A673 (cell line): ENCODE data around the gene NEB. TPM values are rescaled to one million over a fixed set of nuclear protein-coding genes. Genes with fewer than 3 reads are reported as not detected.

Source experiments
- BruUV-seq: library from RNA; stranded (reverse); fragments of 400-500 nt; replicated peaks from 2 replicates; lab custom pipeline; 2021; lab: Mats Ljungman, UMichigan
- CTCF ChIA-PET: fragments of 300-600 bp; sonication (Branson Sonifier 250); formaldehyde crosslinking; loops from one replicate; lab custom pipeline; 2022; ENCODE audit warnings: antibody characterized with exemption; lab: Charles Lee
- POLR2A ChIA-PET: fragments of 300-600 bp; sonication (Branson Sonifier 250); formaldehyde crosslinking; loops from one replicate; lab custom pipeline; 2022; ENCODE audit warnings: antibody characterized with exemption; ENCODE audit not compliant: low non-redundant PET; lab: Charles Lee
- DNase-seq: peaks from one replicate; pipeline ENCODE4 v3.0.0-alpha.2; 2015; ENCODE audit warnings: low spot score
- H3K27ac ChIP-seq: fragments of 200-600 bp; sonication (generic); 2 replicates; pipeline ENCODE4 v1.5.1; 2016; ENCODE audit warnings: mixed run types, low read depth, mild to moderate bottlenecking, mixed read lengths, antibody characterized with exemption, low read length; ENCODE audit not compliant: poor library complexity, severe bottlenecking
- H3K27me3 ChIP-seq: fragments of 200-600 bp; sonication (generic); replicated peaks from 2 replicates; pipeline ENCODE4 v1.6.1; 2017; ENCODE audit warnings: mixed run types, low read depth, mild to moderate bottlenecking, mixed read lengths, antibody characterized with exemption, low read length; ENCODE audit not compliant: insufficient read depth, poor library complexity
- H3K36me3 ChIP-seq: fragments of 200-600 bp; sonication (generic); 2 replicates; pipeline ENCODE4 v1.6.1; 2016; ENCODE audit warnings: mixed run types, mild to moderate bottlenecking, mixed read lengths, antibody characterized with exemption, low read length; ENCODE audit not compliant: insufficient read depth, poor library complexity, severe bottlenecking
- H3K4me1 ChIP-seq: fragments of 200-600 bp; sonication (generic); 2 replicates; pipeline ENCODE4 v1.6.1; 2017; ENCODE audit warnings: mixed run types, mild to moderate bottlenecking, mixed read lengths, antibody characterized with exemption, low read length; ENCODE audit not compliant: insufficient read depth, poor library complexity, severe bottlenecking
- H3K4me3 ChIP-seq: fragments of 200-600 bp; sonication (generic); 2 replicates; pipeline ENCODE4 v1.5.1; 2016; ENCODE audit warnings: low read depth, mixed run types, mild to moderate bottlenecking, mixed read lengths, low read length; ENCODE audit not compliant: poor library complexity, severe bottlenecking
- H3K9me3 ChIP-seq: fragments of 200-600 bp; sonication (generic); 2 replicates; pipeline ENCODE4 v1.6.1; 2016; ENCODE audit warnings: mixed run types, low read depth, mild to moderate bottlenecking, mixed read lengths, antibody characterized with exemption, low read length; ENCODE audit not compliant: poor library complexity, severe bottlenecking
- CTCF ChIP-seq: fragments of 300-800, 200-600 bp; sonication (generic); conservative IDR thresholded peaks from 2 replicates; pipeline ENCODE4 v1.5.1; 2017; ENCODE audit warnings: low read depth, mild to moderate bottlenecking, antibody characterized with exemption, low read length, moderate library complexity, mixed read lengths
- EZH2 ChIP-seq: fragments of 200-600 bp; sonication (generic); IDR thresholded peaks from 2 replicates; pipeline ENCODE4 v1.6.1; 2017; ENCODE audit warnings: borderline replicate concordance, low read depth, mild to moderate bottlenecking, mixed read lengths, antibody characterized with exemption, low read length; ENCODE audit not compliant: poor library complexity, severe bottlenecking
- intact Hi-C: fragments of 100-400 bp; cut with micrococcal nuclease; formaldehyde crosslinking; loops from one replicate; pipeline ENCODE4 v1.10.0; 2022; ENCODE audit not compliant: unreplicated experiment
- total RNA-seq: library from RNA; stranded (reverse); gene quantifications from 2 replicates; pipeline ENCODE4 v1.2.3, GENCODE V29; 2021

NEB gene
- total RNA-seq, 1 experiment from 2014 or later, result 7.0 TPM

- CTCF ChIA-PET, result no interaction called here
Measured at GRCh38 chr2:151774506-151774905, 40.2 kb upstream of the NEB start.

GRCh38 chr2:151771599-151772358 lies 37.5 kb upstream of the NEB start:
- BruUV-seq, result no TSS peak
- H3K4me1 ChIP-seq, result peaks cover 32% of the 10 kb centered on the region
- TF ChIP-seq CTCF (no peak), EZH2 (no peak)
- no peak overlapping the region for H3K27ac ChIP-seq
- POLR2A ChIA-PET, result no interaction called here
- no peak overlapping the region for H3K4me3 ChIP-seq
- H3K27me3 ChIP-seq, result no peaks in the 10 kb centered on the region
- CTCF ChIA-PET, result interaction anchor here (0.5 kb wide), 1 partner anchor 166 kb away, joined by 3 read pairs; no protein-coding TSS in a partner anchor
- no peak for DNase-seq
- no peaks in the 10 kb centered on the region for H3K9me3 ChIP-seq
- no peaks in the 10 kb centered on the region for H3K36me3 ChIP-seq
- intact Hi-C loops, result no loop called here

More at GRCh38 chr2:151774506-151774905, 40.2 kb upstream of the NEB start:
- Histone ChIP-seq H3K27ac (no peak overlapping the region), H3K27me3 (no peaks in the 10 kb centered on the region), H3K36me3 (no peaks in the 10 kb centered on the region), H3K4me3 (no peak overlapping the region), H3K4me1 (peaks cover 20% of the 10 kb centered on the region), H3K9me3 (no peaks in the 10 kb centered on the region)
- TF ChIP-seq EZH2, result no peak
- no peak for TF ChIP-seq CTCF
- intact Hi-C loops, result no loop called here
- POLR2A ChIA-PET, result no interaction called here
- peak; percentile 76 for DNase-seq
- no TSS peak for BruUV-seq

- intact Hi-C loops, result no loop called here
- no peak for TF ChIP-seq EZH2
- Histone ChIP-seq H3K9me3 (no peaks in the 10 kb centered on the region), H3K27me3 (no peaks in the 10 kb centered on the region), H3K4me3 (no peak overlapping the region), H3K27ac (no peak overlapping the region), H3K4me1 (peaks cover 40% of the 10 kb centered on the region), H3K36me3 (no peaks in the 10 kb centered on the region)
- POLR2A ChIA-PET, result no interaction called here
- DNase-seq, result no peak
- no TSS peak for BruUV-seq
- CTCF ChIA-PET, result no interaction called here
Measured at GRCh38 chr2:151770995-151771394, 36.7 kb upstream of the NEB start.
